Effector memory CD4-positive, alpha-beta T cell (primary cell): ENCODE data around the gene SLC23A3.

Experiments
- DNase-seq, 3 donors: peaks; one replicate each; pipeline ENCODE4 v3.0.0-alpha.2; 2020
- H3K27ac ChIP-seq: 2 replicates; pipeline ENCODE4 v1.7.0; 2013; ENCODE audit warnings: mild to moderate bottlenecking, low read length, moderate library complexity; ENCODE audit not compliant: insufficient read depth, poor library complexity, severe bottlenecking
- H3K27me3 ChIP-seq: replicated peaks from 2 replicates; pipeline ENCODE4 v1.7.0; 2013; ENCODE audit warnings: mild to moderate bottlenecking, low read length; ENCODE audit not compliant: insufficient read depth, control insufficient read depth, poor library complexity, severe bottlenecking
- H3K36me3 ChIP-seq: 2 replicates; pipeline ENCODE4 v1.7.0; 2013; ENCODE audit warnings: mild to moderate bottlenecking, low read length, moderate library complexity; ENCODE audit not compliant: control insufficient read depth, insufficient read depth
- H3K4me1 ChIP-seq: 2 replicates; pipeline ENCODE4 v1.7.0; 2013; ENCODE audit warnings: low read length, mild to moderate bottlenecking; ENCODE audit not compliant: control insufficient read depth, insufficient read depth, poor library complexity, severe bottlenecking
- H3K4me3 ChIP-seq: 2 replicates; pipeline ENCODE4 v1.7.0; 2013; ENCODE audit warnings: low read length, low read depth, mild to moderate bottlenecking; ENCODE audit not compliant: insufficient read depth, poor library complexity, severe bottlenecking
- H3K9me3 ChIP-seq: 2 replicates; pipeline ENCODE4 v1.7.0; 2013; ENCODE audit warnings: mild to moderate bottlenecking, low read length, moderate library complexity; ENCODE audit not compliant: control insufficient read depth

Gene SLC23A3

DNA sequence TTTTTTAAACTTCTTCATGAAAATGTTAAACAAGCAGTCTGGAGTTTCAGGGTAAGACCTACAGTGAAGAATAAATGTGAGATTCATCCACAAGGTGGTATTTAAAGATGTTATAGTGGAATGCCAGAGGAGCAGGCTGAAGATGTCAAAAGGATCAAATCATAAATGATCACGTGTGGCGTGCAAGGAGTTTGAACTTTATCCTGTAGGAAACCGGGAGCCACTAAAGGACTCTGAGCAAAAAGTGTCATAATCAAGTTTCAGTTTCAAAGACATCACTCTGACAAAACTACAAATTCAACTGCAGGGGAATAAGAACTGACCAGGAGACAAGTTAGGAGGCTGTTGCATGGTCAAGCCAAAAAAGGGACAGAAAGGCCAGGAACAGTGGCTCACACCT is 29.1 kb downstream of the SLC23A3 start:
- Histone ChIP-seq H3K4me3 (no peak overlapping the region), H3K27me3 (no peaks in the 10 kb centered on the region), H3K9me3 (no peaks in the 10 kb centered on the region), H3K36me3 (peaks cover 31% of the 10 kb centered on the region), H3K4me1 (no peaks in the 10 kb centered on the region), H3K27ac (no peak overlapping the region)
- no peak for DNase-seq

GRCh38 chr2:219133976-219134375 is 35.9 kb downstream of the SLC23A3 start:
- H3K4me3 ChIP-seq: no peak overlapping the region
- no peak for DNase-seq

DNA sequence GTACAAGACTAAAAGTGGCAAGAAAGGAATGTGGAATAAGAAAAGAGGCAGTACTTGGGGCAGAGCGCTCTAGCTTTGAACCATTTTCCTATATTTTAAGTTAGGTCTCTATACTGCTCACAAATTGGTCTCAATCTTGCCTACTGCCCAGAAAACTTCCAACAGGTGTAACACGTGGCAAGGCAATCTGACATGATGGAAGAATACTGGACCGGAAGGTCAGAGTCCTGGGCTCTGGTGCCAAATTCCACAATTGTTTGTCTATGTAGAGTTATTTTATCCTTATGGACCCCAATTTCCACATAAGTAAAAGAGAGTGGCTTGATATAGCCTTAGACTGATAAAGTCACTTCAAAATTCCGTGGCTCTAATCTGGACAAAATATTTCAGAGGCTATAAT is 38.1 kb downstream of the SLC23A3 start:
- Histone ChIP-seq H3K4me1 (no peaks in the 10 kb centered on the region), H3K9me3 (no peaks in the 10 kb centered on the region), H3K27ac (no peak overlapping the region), H3K27me3 (no peaks in the 10 kb centered on the region), H3K36me3 (peaks cover 9% of the 10 kb centered on the region), H3K4me3 (no peak overlapping the region)
- DNase-seq: no peak

More at GRCh38 chr2:219133976-219134375, 35.9 kb downstream of the SLC23A3 start:
- Histone ChIP-seq H3K27ac (no peak overlapping the region), H3K27me3 (no peaks in the 10 kb centered on the region), H3K4me1 (no peaks in the 10 kb centered on the region), H3K9me3 (no peaks in the 10 kb centered on the region), H3K36me3 (peaks cover 13% of the 10 kb centered on the region)

- Histone ChIP-seq H3K4me3 (no peak overlapping the region), H3K4me1 (no peaks in the 10 kb centered on the region), H3K9me3 (no peaks in the 10 kb centered on the region), H3K36me3 (peaks cover 9% of the 10 kb centered on the region), H3K27me3 (no peaks in the 10 kb centered on the region), H3K27ac (no peak overlapping the region)
- DNase-seq: no peak
These were observed 38.5 kb downstream of the SLC23A3 start for GRCh38 chr2:219131327-219131726.

GRCh38 chr2:219129589-219129988 is 40.2 kb downstream of the SLC23A3 start:
- H3K4me3 ChIP-seq: no peak overlapping the region
- DNase-seq: no peak
- no peaks in the 10 kb centered on the region for H3K27me3 ChIP-seq
- H3K4me1 ChIP-seq: no peaks in the 10 kb centered on the region
- no peaks in the 10 kb centered on the region for H3K9me3 ChIP-seq
- no peak overlapping the region for H3K27ac ChIP-seq
- H3K36me3 ChIP-seq: peaks cover 9% of the 10 kb centered on the region

GRCh38 chr2:219128396-219128795 is 41.4 kb downstream of the SLC23A3 start:
- no peaks in the 10 kb centered on the region for H3K27me3 ChIP-seq
- no peak overlapping the region for H3K27ac ChIP-seq
- H3K4me1 ChIP-seq: no peaks in the 10 kb centered on the region
- H3K4me3 ChIP-seq: no peak overlapping the region
- DNase-seq: no peak
- peaks cover 9% of the 10 kb centered on the region for H3K36me3 ChIP-seq
- no peaks in the 10 kb centered on the region for H3K9me3 ChIP-seq

- H3K27me3 ChIP-seq: no peaks in the 10 kb centered on the region
- H3K36me3 ChIP-seq: peaks cover 6% of the 10 kb centered on the region
- H3K4me3 ChIP-seq: no peak overlapping the region
- DNase-seq: no peak
- H3K27ac ChIP-seq: no peak overlapping the region
- no peaks in the 10 kb centered on the region for H3K4me1 ChIP-seq
- H3K9me3 ChIP-seq: no peaks in the 10 kb centered on the region
These were observed 42.7 kb downstream of the SLC23A3 start for GRCh38 chr2:219127037-219127635.

GRCh38 chr2:219126555-219126954 is 43.3 kb downstream of the SLC23A3 start:
- Histone ChIP-seq H3K36me3 (peaks cover 4% of the 10 kb centered on the region), H3K9me3 (no peaks in the 10 kb centered on the region), H3K4me1 (no peaks in the 10 kb centered on the region), H3K27ac (no peak overlapping the region), H3K27me3 (no peaks in the 10 kb centered on the region), H3K4me3 (no peak overlapping the region)
- no peak for DNase-seq

DNA sequence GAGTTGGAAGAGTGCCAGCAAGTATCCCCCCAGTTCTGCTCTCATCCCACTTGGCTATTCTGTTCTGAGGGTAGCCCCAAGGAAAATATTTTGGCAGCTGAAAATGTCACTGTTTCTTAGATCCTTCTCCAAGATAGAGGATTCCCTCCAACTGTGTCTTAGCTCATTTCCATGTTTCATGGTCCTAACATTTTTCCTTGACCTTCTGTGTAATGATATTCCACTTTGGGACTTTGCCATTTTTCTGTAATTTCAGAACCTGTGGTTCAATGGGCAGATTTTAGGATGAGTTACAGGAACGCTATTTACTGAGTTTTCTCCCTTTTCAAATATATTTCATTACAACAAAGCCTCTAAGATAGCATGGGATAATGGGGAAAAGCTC is 44.0 kb downstream of the SLC23A3 start:
- DNase-seq: no peak
- H3K27me3 ChIP-seq: no peaks in the 10 kb centered on the region
- H3K36me3 ChIP-seq: peaks cover 7% of the 10 kb centered on the region
- no peaks in the 10 kb centered on the region for H3K4me1 ChIP-seq
- no peak overlapping the region for H3K4me3 ChIP-seq
- H3K9me3 ChIP-seq: no peaks in the 10 kb centered on the region
- H3K27ac ChIP-seq: no peak overlapping the region

- H3K4me3 ChIP-seq: no peak overlapping the region
- no peak for DNase-seq
- no peaks in the 10 kb centered on the region for H3K9me3 ChIP-seq
- no peaks in the 10 kb centered on the region for H3K4me1 ChIP-seq
- H3K27ac ChIP-seq: no peak overlapping the region
- peaks cover 3% of the 10 kb centered on the region for H3K36me3 ChIP-seq
- H3K27me3 ChIP-seq: no peaks in the 10 kb centered on the region
These were observed 44.5 kb downstream of the SLC23A3 start for GRCh38 chr2:219125225-219125885.
